ENCODE results near the gene PLXNA4.
A peak's percentile ranks its signal among the peaks of the same experiment; 100 is the strongest.

Gene PLXNA4

GRCh38 chr7:132221356-132221755, 354.9 kb downstream of the PLXNA4 start:
- DNase-seq: no peak

- no peak for DNase-seq
Measured at GRCh38 chr7:132220060-132220459, 356.2 kb downstream of the PLXNA4 start.

- DNase-seq: peak; percentile 5
Measured at GRCh38 chr7:132218876-132219275, 357.4 kb downstream of the PLXNA4 start.

GRCh38 chr7:132216847-132217525, 359.3 kb downstream of the PLXNA4 start:
- no peak for DNase-seq

- DNase-seq: no peak
Measured at GRCh38 chr7:132214452-132214851, 361.8 kb downstream of the PLXNA4 start.

GRCh38 chr7:132213583-132213982, 362.7 kb downstream of the PLXNA4 start:
- DNase-seq: no peak

GRCh38 chr7:132211971-132212370, 364.3 kb downstream of the PLXNA4 start:
- DNase-seq: no peak

- no peak for DNase-seq
Measured at GRCh38 chr7:132210821-132211220, 365.4 kb downstream of the PLXNA4 start.

- DNase-seq: no peak
Measured at GRCh38 chr7:132207782-132208181, 368.5 kb downstream of the PLXNA4 start.

GRCh38 chr7:132207211-132207610, 369.1 kb downstream of the PLXNA4 start:
- no peak for DNase-seq

GRCh38 chr7:132206594-132206993, 369.7 kb downstream of the PLXNA4 start:
- DNase-seq: no peak

- no peak for DNase-seq
Measured at GRCh38 chr7:132205509-132205908, 370.8 kb downstream of the PLXNA4 start.

- DNase-seq: no peak
Measured at GRCh38 chr7:132203021-132203420, 373.2 kb downstream of the PLXNA4 start.

GRCh38 chr7:132202541-132202940, 373.7 kb downstream of the PLXNA4 start:
- no peak for DNase-seq

- DNase-seq: no peak
Measured at GRCh38 chr7:132200141-132200540, 376.1 kb downstream of the PLXNA4 start.

GRCh38 chr7:132199626-132200025, 376.6 kb downstream of the PLXNA4 start:
- no peak for DNase-seq

GRCh38 chr7:132197772-132198171, 378.5 kb downstream of the PLXNA4 start:
- DNase-seq: no peak

- no peak for DNase-seq
Measured at GRCh38 chr7:132193898-132194297, 382.4 kb downstream of the PLXNA4 start.

- DNase-seq: no peak
Measured at GRCh38 chr7:132192809-132193208, 383.5 kb downstream of the PLXNA4 start.

GRCh38 chr7:132191418-132191817, 384.9 kb downstream of the PLXNA4 start:
- no peak for DNase-seq

GRCh38 chr7:132190683-132191082, 385.6 kb downstream of the PLXNA4 start:
- DNase-seq: no peak

GRCh38 chr7:132189881-132190280, 386.4 kb downstream of the PLXNA4 start:
- DNase-seq: no peak

GRCh38 chr7:132187869-132188789, 388.1 kb downstream of the PLXNA4 start:
- DNase-seq: no peak

GRCh38 chr7:132187391-132187790, 388.9 kb downstream of the PLXNA4 start:
- no peak for DNase-seq

All from NCI-H1092 treated with DMSO at 0.1 percent for 48 hours (cell line).